ENCODE results near the gene SLC5A10. TPM values are rescaled to one million over a fixed set of nuclear protein-coding genes. Genes with fewer than 3 reads are reported as not detected.
A peak's percentile ranks its signal among the peaks of the same experiment; 100 is the strongest.
"Not testable (repeated sequence)": the region's sequence is repeated elsewhere in the genome, so short reads cannot be mapped to it uniquely, and the experiment has no call there.

Gene SLC5A10
- total RNA-seq, 1 experiment from 2014 or later, result 0.17 TPM

- Histone ChIP-seq H2AFZ (no peak overlapping the region), H3K9me3 (ENCODE audit: insufficient read depth, low read depth) (no peaks in the 10 kb centered on the region), H3K9me2 (ENCODE audit: insufficient read depth) (no peaks in the 10 kb centered on the region), H4K20me1 (ENCODE audit: insufficient read depth) (no peaks in the 10 kb centered on the region), H3F3A (ENCODE audit: insufficient read depth, low read depth) (peaks cover 15% of the 10 kb centered on the region; the same call in 1 of the 2 replicates), H3K27ac (no peak overlapping the region), H3K4me1 (replicated peaks; ENCODE audit: insufficient read depth) (no peaks in the 10 kb centered on the region), H3K27me3 (ENCODE audit: insufficient read depth, low read depth) (peaks cover 3% of the 10 kb centered on the region; the same call in 1 of the 2 replicates), H3K36me3 (ENCODE audit: low read depth) (no peaks in the 10 kb centered on the region), H3K4me2 (no peak overlapping the region), H3K79me2 (ENCODE audit: low read depth) (no peaks in the 10 kb centered on the region), H3K4me3 (no peak overlapping the region)
- no peak for DNase-seq
- CTCF ChIA-PET, result interaction anchor here (0.8 kb wide), 1 partner anchor 68 kb away, joined by 3 read pairs; no protein-coding TSS in a partner anchor
- BruUV-seq (replicated peaks), result no TSS peak
- POLR2A ChIA-PET (ENCODE audit: unreplicated experiment), result no interaction called here
- intact Hi-C loops (cut with micrococcal nuclease; ENCODE audit: unreplicated experiment), result no loop called here
- no peak for TF ChIP-seq CTCF (conservative IDR thresholded peaks at IDR 0.05)
- TF ChIP-seq EZH2 (IDR thresholded peaks at IDR 0.05; ENCODE audit: low read depth), result no peak
These were observed 70.8 kb downstream of the SLC5A10 start for GRCh38 chr17:19022747-19023146.

- Histone ChIP-seq H3K9me2 (ENCODE audit: insufficient read depth) (no peaks in the 10 kb centered on the region), H3K9me3 (ENCODE audit: insufficient read depth, low read depth) (no peaks in the 10 kb centered on the region), H3K79me2 (ENCODE audit: low read depth) (no peaks in the 10 kb centered on the region), H3K27me3 (ENCODE audit: insufficient read depth, low read depth) (peaks cover 3% of the 10 kb centered on the region; the same call in 1 of the 2 replicates), H2AFZ (no peak overlapping the region), H4K20me1 (ENCODE audit: insufficient read depth) (no peaks in the 10 kb centered on the region), H3K4me1 (replicated peaks; ENCODE audit: insufficient read depth) (no peaks in the 10 kb centered on the region), H3K4me2 (no peak overlapping the region), H3K36me3 (ENCODE audit: low read depth) (no peaks in the 10 kb centered on the region), H3K4me3 (no peak overlapping the region), H3K27ac (no peak overlapping the region), H3F3A (ENCODE audit: insufficient read depth, low read depth) (peaks cover 15% of the 10 kb centered on the region; the same call in 1 of the 2 replicates)
- intact Hi-C loops (cut with micrococcal nuclease; ENCODE audit: unreplicated experiment), result no loop called here
- CTCF ChIA-PET, result interaction anchor here (0.8 kb wide), 1 partner anchor 68 kb away, joined by 3 read pairs; no protein-coding TSS in a partner anchor
- POLR2A ChIA-PET (ENCODE audit: unreplicated experiment), result no interaction called here
- no TSS peak for BruUV-seq (replicated peaks)
- TF ChIP-seq EZH2 (IDR thresholded peaks at IDR 0.05; ENCODE audit: low read depth) (no peak), CTCF (conservative IDR thresholded peaks at IDR 0.05) (no peak)
- DNase-seq, result no peak
These were observed 71.4 kb downstream of the SLC5A10 start for GRCh38 chr17:19023209-19023999.

DNA sequence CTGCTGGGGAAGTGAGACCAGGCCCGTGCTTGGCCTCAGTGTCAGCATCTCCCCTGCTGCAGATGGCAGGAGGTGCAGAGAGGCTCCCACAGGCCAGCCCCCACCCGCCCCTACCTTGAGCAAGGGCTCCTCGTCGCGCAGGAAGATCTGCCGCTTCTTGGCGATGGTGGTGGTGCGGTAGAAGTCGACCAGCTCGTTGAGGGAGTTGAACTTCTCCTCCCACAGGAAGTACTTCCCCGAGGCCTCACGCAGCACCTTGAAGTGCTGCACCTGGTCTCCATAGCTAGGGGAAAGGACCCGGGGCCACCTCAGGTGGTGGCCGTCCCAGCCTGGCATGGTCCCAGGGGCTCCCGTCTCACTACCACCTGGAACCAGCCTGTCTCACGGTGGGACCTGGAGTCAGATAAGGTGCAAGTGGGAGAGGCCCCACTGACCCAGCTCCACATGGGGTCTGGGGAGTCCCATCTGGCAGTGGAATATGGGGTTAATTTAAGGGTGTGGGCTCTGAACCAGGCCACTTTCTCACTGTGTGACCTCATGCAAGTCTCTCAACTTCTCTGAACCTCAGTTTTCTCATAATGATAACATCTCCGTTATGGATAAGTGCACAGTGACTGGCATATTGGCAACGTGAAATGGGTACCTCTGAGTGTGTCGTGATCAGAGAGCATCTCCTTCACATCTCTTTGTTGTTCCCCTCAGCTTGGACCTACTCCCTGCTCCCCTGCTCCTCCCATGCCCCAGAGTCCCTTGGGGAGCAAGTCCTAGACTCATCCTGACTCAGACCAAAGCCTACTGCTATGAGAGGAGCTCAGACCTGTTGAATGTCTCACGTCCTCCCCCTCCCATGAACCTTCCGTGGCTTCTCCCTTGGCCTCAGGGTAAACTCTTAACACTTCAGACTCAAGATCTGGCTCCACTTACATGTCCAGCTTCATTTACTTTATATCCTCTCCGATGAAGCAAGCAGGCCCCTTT is 72.4 kb downstream of the SLC5A10 start:
- Histone ChIP-seq H3F3A (ENCODE audit: insufficient read depth, low read depth) (peaks cover 15% of the 10 kb centered on the region; the same call in 1 of the 2 replicates), H3K27me3 (ENCODE audit: insufficient read depth, low read depth) (no peaks in the 10 kb centered on the region), H3K4me3 (no peak overlapping the region), H3K79me2 (ENCODE audit: low read depth) (no peaks in the 10 kb centered on the region), H3K27ac (no peak overlapping the region), H3K4me1 (replicated peaks; ENCODE audit: insufficient read depth) (no peaks in the 10 kb centered on the region), H3K9me3 (ENCODE audit: insufficient read depth, low read depth) (no peaks in the 10 kb centered on the region), H2AFZ (no peak overlapping the region), H3K9me2 (ENCODE audit: insufficient read depth) (no peaks in the 10 kb centered on the region), H4K20me1 (ENCODE audit: insufficient read depth) (no peaks in the 10 kb centered on the region), H3K36me3 (ENCODE audit: low read depth) (no peaks in the 10 kb centered on the region), H3K4me2 (no peak overlapping the region)
- POLR2A ChIA-PET (ENCODE audit: unreplicated experiment), result interaction anchor here (1.0 kb wide), 1 partner anchor 24 kb away, joined by 4 read pairs; no protein-coding TSS in a partner anchor
- TF ChIP-seq EZH2 (IDR thresholded peaks at IDR 0.05; ENCODE audit: low read depth) (no peak), CTCF (conservative IDR thresholded peaks at IDR 0.05) (no peak)
- intact Hi-C loops (cut with micrococcal nuclease; ENCODE audit: unreplicated experiment), result no loop called here
- TSS peak; percentile 25 for BruUV-seq (replicated peaks)
- peak in 1 of 2 experiments; percentile 34 for DNase-seq
- CTCF ChIA-PET, result interaction anchor here (0.8 kb wide), 1 partner anchor 63 kb away, joined by 8 read pairs; no protein-coding TSS in a partner anchor

GRCh38 chr17:19028671-19029070 is 76.7 kb downstream of the SLC5A10 start:
- BruUV-seq (replicated peaks); intact Hi-C loops (cut with micrococcal nuclease; ENCODE audit: unreplicated experiment); POLR2A ChIA-PET (ENCODE audit: unreplicated experiment): not testable (repeated sequence)

More at GRCh38 chr17:19028671-19029070, 76.7 kb downstream of the SLC5A10 start:
- H4K20me1 ChIP-seq (ENCODE audit: insufficient read depth); H3K27ac ChIP-seq; H3F3A ChIP-seq (ENCODE audit: insufficient read depth, low read depth); H3K4me3 ChIP-seq; H2AFZ ChIP-seq; H3K4me1 ChIP-seq (replicated peaks; ENCODE audit: insufficient read depth); CTCF ChIA-PET; DNase-seq; H3K79me2 ChIP-seq (ENCODE audit: low read depth); H3K4me2 ChIP-seq; H3K9me2 ChIP-seq (ENCODE audit: insufficient read depth); H3K27me3 ChIP-seq (ENCODE audit: insufficient read depth, low read depth); H3K9me3 ChIP-seq (ENCODE audit: insufficient read depth, low read depth); H3K36me3 ChIP-seq (ENCODE audit: low read depth): not testable (repeated sequence)
